ENCODE results near the gene PFKM. TPM values are rescaled to one million over a fixed set of nuclear protein-coding genes. Genes with fewer than 3 reads are reported as not detected.
A peak's percentile ranks its signal among the peaks of the same experiment; 100 is the strongest.

The PFKM gene
- total RNA-seq, 1 experiment from 2014 or later: 33.3 TPM

GRCh38 chr12:48180424-48180823 lies 61.3 kb downstream of the PFKM start:
- H3K27ac Mint-ChIP-seq (ENCODE audit: unreplicated experiment): no peak overlapping the region
- peaks cover 88% of the 10 kb centered on the region for H3K27me3 Mint-ChIP-seq (ENCODE audit: unreplicated experiment)
- no peak for TF ChIP-seq CTCF (IDR thresholded peaks at IDR 0.05; ENCODE audit: unreplicated experiment)
- CTCF ChIA-PET: no interaction called here
- DNase-seq: no peak
- H3K4me3 Mint-ChIP-seq (ENCODE audit: low read depth, unreplicated experiment): no peak overlapping the region
- peaks cover 11% of the 10 kb centered on the region for H3K4me1 Mint-ChIP-seq (ENCODE audit: low read depth, unreplicated experiment)
- no TSS peak for BruUV-seq (replicated peaks)
- H3K9me3 Mint-ChIP-seq (ENCODE audit: low read depth, unreplicated experiment): no peaks in the 10 kb centered on the region
- intact Hi-C loops (cut with micrococcal nuclease; ENCODE audit: unreplicated experiment): loop anchor here (10.0 kb wide), 1 partner anchor 434 kb away; no protein-coding TSS in a partner anchor
- peaks cover 9% of the 10 kb centered on the region for H3K36me3 Mint-ChIP-seq (ENCODE audit: insufficient read depth, unreplicated experiment)

- CTCF ChIA-PET: no interaction called here
- TF ChIP-seq CTCF (IDR thresholded peaks at IDR 0.05; ENCODE audit: unreplicated experiment): no peak
- BruUV-seq (replicated peaks): no TSS peak
- no peak for DNase-seq
- intact Hi-C loops (cut with micrococcal nuclease; ENCODE audit: unreplicated experiment): loop anchor here (10.0 kb wide), 1 partner anchor 434 kb away; no protein-coding TSS in a partner anchor
- no peak overlapping the region for H3K4me3 Mint-ChIP-seq (ENCODE audit: low read depth, unreplicated experiment)
- no peaks in the 10 kb centered on the region for H3K9me3 Mint-ChIP-seq (ENCODE audit: low read depth, unreplicated experiment)
- H3K27ac Mint-ChIP-seq (ENCODE audit: unreplicated experiment): no peak overlapping the region
- peaks cover 14% of the 10 kb centered on the region for H3K36me3 Mint-ChIP-seq (ENCODE audit: insufficient read depth, unreplicated experiment)
- H3K27me3 Mint-ChIP-seq (ENCODE audit: unreplicated experiment): peaks cover 88% of the 10 kb centered on the region
- peaks cover 11% of the 10 kb centered on the region for H3K4me1 Mint-ChIP-seq (ENCODE audit: low read depth, unreplicated experiment)
Observed at GRCh38 chr12:48180857-48181495, 61.8 kb downstream of the PFKM start.

- CTCF ChIA-PET: interaction anchor here (0.5 kb wide), 1 partner anchor 8 kb away, joined by 6 read pairs; no protein-coding TSS in a partner anchor
- BruUV-seq (replicated peaks): no TSS peak
- Mint-ChIP-seq H3K4me1 (ENCODE audit: low read depth, unreplicated experiment) (peaks cover 10% of the 10 kb centered on the region), H3K36me3 (ENCODE audit: insufficient read depth, unreplicated experiment) (peaks cover 17% of the 10 kb centered on the region), H3K27me3 (ENCODE audit: unreplicated experiment) (peaks cover 76% of the 10 kb centered on the region), H3K27ac (ENCODE audit: unreplicated experiment) (no peak overlapping the region), H3K4me3 (ENCODE audit: low read depth, unreplicated experiment) (peak overlapping the region; percentile 84), H3K9me3 (ENCODE audit: low read depth, unreplicated experiment) (no peaks in the 10 kb centered on the region)
- intact Hi-C loops (cut with micrococcal nuclease; ENCODE audit: unreplicated experiment): loop anchor here (10.0 kb wide), 1 partner anchor 432 kb away; no protein-coding TSS in a partner anchor
- DNase-seq: no peak
- no peak for TF ChIP-seq CTCF (IDR thresholded peaks at IDR 0.05; ENCODE audit: unreplicated experiment)
Observed at GRCh38 chr12:48182631-48183030, 63.5 kb downstream of the PFKM start.

GRCh38 chr12:48183091-48183875 lies 64.1 kb downstream of the PFKM start, which contains the start of gene CCDC184:
TSS of gene CCDC184 (plus strand) at chr12:48183644. CDS start at chr12:48184123, 479 bp downstream.
- peak within 1 kb of the TSS; percentile 84 for H3K4me3 Mint-ChIP-seq (ENCODE audit: low read depth, unreplicated experiment)
- BruUV-seq (replicated peaks): no TSS peak
- DNase-seq: peak; percentile 55
- CTCF ChIA-PET: interaction anchor here (0.5 kb wide), 1 partner anchor 8 kb away, joined by 6 read pairs; no protein-coding TSS in a partner anchor
- peaks cover 10% of the 10 kb centered on the region for H3K4me1 Mint-ChIP-seq (ENCODE audit: low read depth, unreplicated experiment)
- intact Hi-C loops (cut with micrococcal nuclease; ENCODE audit: unreplicated experiment): loop anchor here (10.0 kb wide), 1 partner anchor 432 kb away; no protein-coding TSS in a partner anchor
- H3K27me3 Mint-ChIP-seq (ENCODE audit: unreplicated experiment): peaks cover 70% of the 10 kb centered on the region
- TF ChIP-seq CTCF (IDR thresholded peaks at IDR 0.05; ENCODE audit: unreplicated experiment): no peak
- H3K36me3 Mint-ChIP-seq (ENCODE audit: insufficient read depth, unreplicated experiment): peaks cover 17% of the 10 kb centered on the region
- H3K9me3 Mint-ChIP-seq (ENCODE audit: low read depth, unreplicated experiment): no peaks in the 10 kb centered on the region
- H3K27ac Mint-ChIP-seq (ENCODE audit: unreplicated experiment): peak within 1 kb of the TSS; percentile 30

All from Calu3 (cell line).